Measurements from ENCODE around the gene LUM. TPM values are rescaled to one million over a fixed set of nuclear protein-coding genes. Genes with fewer than 3 reads are reported as not detected.

The LUM gene
- polyA plus RNA-seq, 1 of the 3 experiments (the other 2 are of a cell fraction): 30.6 TPM

GRCh38 chr12:91103101-91103500 is 8.2 kb downstream of the LUM start (continued):
- TF ChIP-seq PBX3 (IDR thresholded peaks at IDR 0.05): no peak
- TF ChIP-seq TAF1 (IDR thresholded peaks at IDR 0.05; ENCODE audit: borderline replicate concordance, low read depth, low read length): no peak
- no peak for TF ChIP-seq SMC3 (IDR thresholded peaks at IDR 0.05; ENCODE audit: low read depth, low read length)

DNA sequence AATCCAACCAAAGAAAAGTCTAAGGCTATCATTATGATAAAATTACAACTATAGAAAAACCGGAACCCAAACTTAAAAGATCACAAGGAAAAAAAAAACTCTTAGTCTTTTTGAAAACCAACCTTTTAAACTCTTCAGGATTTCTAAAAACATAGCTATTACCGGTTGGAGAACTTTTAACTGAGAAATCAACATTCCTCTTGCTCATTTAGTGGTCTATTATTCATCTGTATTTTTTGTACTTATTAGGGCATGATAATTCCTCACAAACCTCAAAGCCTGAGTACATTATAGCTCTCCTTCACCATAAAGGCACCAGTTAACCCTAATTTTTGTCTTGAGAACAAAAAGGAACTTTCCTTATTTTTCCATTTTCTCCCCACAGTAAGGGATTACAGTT is 10.4 kb downstream of the LUM start:
- no peak overlapping the region for H2AFZ ChIP-seq (ENCODE audit: low read depth)
- CTCF ChIA-PET: interaction anchor here (1.3 kb wide), 1 partner anchor 11 kb away, joined by 3 read pairs; no protein-coding TSS in a partner anchor
- H3K9me3 ChIP-seq: no peaks in the 10 kb centered on the region
- TF ChIP-seq, protein P1, sequence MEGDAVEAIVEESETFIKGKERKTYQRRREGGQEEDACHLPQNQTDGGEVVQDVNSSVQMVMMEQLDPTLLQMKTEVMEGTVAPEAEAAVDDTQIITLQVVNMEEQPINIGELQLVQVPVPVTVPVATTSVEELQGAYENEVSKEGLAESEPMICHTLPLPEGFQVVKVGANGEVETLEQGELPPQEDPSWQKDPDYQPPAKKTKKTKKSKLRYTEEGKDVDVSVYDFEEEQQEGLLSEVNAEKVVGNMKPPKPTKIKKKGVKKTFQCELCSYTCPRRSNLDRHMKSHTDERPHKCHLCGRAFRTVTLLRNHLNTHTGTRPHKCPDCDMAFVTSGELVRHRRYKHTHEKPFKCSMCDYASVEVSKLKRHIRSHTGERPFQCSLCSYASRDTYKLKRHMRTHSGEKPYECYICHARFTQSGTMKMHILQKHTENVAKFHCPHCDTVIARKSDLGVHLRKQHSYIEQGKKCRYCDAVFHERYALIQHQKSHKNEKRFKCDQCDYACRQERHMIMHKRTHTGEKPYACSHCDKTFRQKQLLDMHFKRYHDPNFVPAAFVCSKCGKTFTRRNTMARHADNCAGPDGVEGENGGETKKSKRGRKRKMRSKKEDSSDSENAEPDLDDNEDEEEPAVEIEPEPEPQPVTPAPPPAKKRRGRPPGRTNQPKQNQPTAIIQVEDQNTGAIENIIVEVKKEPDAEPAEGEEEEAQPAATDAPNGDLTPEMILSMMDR (IDR thresholded peaks at IDR 0.05): no peak
- TF ChIP-seq MXI1 (IDR thresholded peaks at IDR 0.05; ENCODE audit: low read depth, low read length) (no peak), REST (IDR thresholded peaks at IDR 0.05; ENCODE audit: low read depth, low read length) (no peak), MEF2A (IDR thresholded peaks at IDR 0.05; ENCODE audit: borderline replicate concordance, low read depth) (no peak), EZH2phosphoT487 (IDR thresholded peaks at IDR 0.05; ENCODE audit: borderline replicate concordance, low read depth) (no peak), USF1 (IDR thresholded peaks at IDR 0.05; ENCODE audit: borderline replicate concordance, low read depth) (no peak), PBX3 (IDR thresholded peaks at IDR 0.05) (no peak)
- WGBS (ENCODE audit: low lambda C conversion rate): 70% methylated on average over 2 of the region's 2 CpGs
- no peaks in the 10 kb centered on the region for H3K79me2 ChIP-seq (ENCODE audit: insufficient read depth)
- peaks cover 11% of the 10 kb centered on the region for H3F3A ChIP-seq (replicated peaks; ENCODE audit: insufficient read depth)
- H3K4me1 ChIP-seq (ENCODE audit: control insufficient read depth in 1 of 2, insufficient read depth in 2 of 2, low read depth in 1 of 2, low read length in 1 of 2): peaks cover 0 to 14% of the 10 kb centered on the region in 2 experiments; a peak in 3 of 4 replicates
- H3K9ac ChIP-seq: no peak overlapping the region
- POLR2A ChIA-PET: no interaction called here
- H3K36me3 ChIP-seq (replicated peaks in 1 of 2; ENCODE audit: control insufficient read depth in 1 of 2, insufficient read depth in 2 of 2, low read length in 1 of 2): peaks cover 13 to 15% of the 10 kb centered on the region in 2 experiments
- no peaks in the 10 kb centered on the region for H4K20me1 ChIP-seq (ENCODE audit: insufficient read depth)
- no peak overlapping the region for H3K4me3 ChIP-seq (ENCODE audit: low read depth in 2 of 2, low read length in 1 of 2)
- H3K4me2 ChIP-seq: no peak overlapping the region
- H3K27ac ChIP-seq (ENCODE audit: low read depth in 2 of 2, low read length in 1 of 2): peak overlapping the region in 1 of 2 experiments; percentile 76; a peak in 1 of 4 replicates
- DNase-seq: no peak
- H3K27me3 ChIP-seq (ENCODE audit: insufficient read depth): no peaks in the 10 kb centered on the region
- no peaks in the 10 kb centered on the region for H3K9me2 ChIP-seq
